ENCODE measurements around the gene KCNIP3.
A peak's percentile ranks its signal among the peaks of the same experiment; 100 is the strongest.

KCNIP3 gene

GRCh38 chr2:95272781-95273180 lies 24.4 kb upstream of the KCNIP3 start:
- Histone ChIP-seq H3K9me3 (replicated peaks in 1 of 2; ENCODE audit: control insufficient read depth in 2 of 2, insufficient read depth in 1 of 2, low read depth in 1 of 2, low read length in 2 of 2) (no peaks in the 10 kb centered on the region), H3K27ac (replicated peaks; ENCODE audit: low read length) (no peak overlapping the region), H3K4me2 (ENCODE audit: insufficient read depth, low read length, poor library complexity, severe bottlenecking) (no peak overlapping the region), H2BK5ac (ENCODE audit: low read length) (peak overlapping the region; percentile 29), H3K36me3 (replicated peaks in 1 of 2; ENCODE audit: control insufficient read depth in 2 of 2, insufficient read depth in 2 of 2, low read length in 2 of 2) (no peaks in the 10 kb centered on the region), H3K4me1 (ENCODE audit: control insufficient read depth in 2 of 2, insufficient read depth in 1 of 2, low read depth in 1 of 2, low read length in 2 of 2) (peaks cover 7 to 8% of the 10 kb centered on the region in 2 donors), H3K4ac (ENCODE audit: low read length) (no peak overlapping the region), H3K9ac (ENCODE audit: low read depth, low read length, poor library complexity) (no peak overlapping the region), H4K8ac (ENCODE audit: low read depth, low read length) (no peak overlapping the region), H3K27me3 (ENCODE audit: control insufficient read depth in 3 of 3, insufficient read depth in 3 of 3, low read depth in 1 of 3, low read length in 3 of 3) (no peaks in the 10 kb centered on the region), H3K4me3 (ENCODE audit: low read length in 2 of 2) (no peak overlapping the region), H2BK12ac (ENCODE audit: low read length) (no peak overlapping the region), H3K79me1 (ENCODE audit: low read depth, low read length) (no peaks in the 10 kb centered on the region), H4K91ac (ENCODE audit: low read depth, low read length, poor library complexity) (no peak overlapping the region), H2AFZ (ENCODE audit: low read length) (no peak overlapping the region), H2BK120ac (ENCODE audit: low read depth, low read length) (no peak overlapping the region), H3K14ac (ENCODE audit: low read length) (no peak overlapping the region), H2BK15ac (ENCODE audit: low read length) (no peak overlapping the region), H2AK5ac (ENCODE audit: low read depth, low read length) (no peak overlapping the region), H3K23ac (ENCODE audit: low read depth, low read length, poor library complexity) (no peak overlapping the region), H3K18ac (ENCODE audit: low read length) (no peak overlapping the region)
- DNase-seq (ENCODE audit: low spot score) = no peak
- WGBS, 2 donors (ENCODE audit: extremely low coverage in 2 of 2, insufficient read length in 2 of 2, insufficient replicate concordance in 1 of 2) = no CpG with 5 or more reads among the region's 1 CpG

DNA sequence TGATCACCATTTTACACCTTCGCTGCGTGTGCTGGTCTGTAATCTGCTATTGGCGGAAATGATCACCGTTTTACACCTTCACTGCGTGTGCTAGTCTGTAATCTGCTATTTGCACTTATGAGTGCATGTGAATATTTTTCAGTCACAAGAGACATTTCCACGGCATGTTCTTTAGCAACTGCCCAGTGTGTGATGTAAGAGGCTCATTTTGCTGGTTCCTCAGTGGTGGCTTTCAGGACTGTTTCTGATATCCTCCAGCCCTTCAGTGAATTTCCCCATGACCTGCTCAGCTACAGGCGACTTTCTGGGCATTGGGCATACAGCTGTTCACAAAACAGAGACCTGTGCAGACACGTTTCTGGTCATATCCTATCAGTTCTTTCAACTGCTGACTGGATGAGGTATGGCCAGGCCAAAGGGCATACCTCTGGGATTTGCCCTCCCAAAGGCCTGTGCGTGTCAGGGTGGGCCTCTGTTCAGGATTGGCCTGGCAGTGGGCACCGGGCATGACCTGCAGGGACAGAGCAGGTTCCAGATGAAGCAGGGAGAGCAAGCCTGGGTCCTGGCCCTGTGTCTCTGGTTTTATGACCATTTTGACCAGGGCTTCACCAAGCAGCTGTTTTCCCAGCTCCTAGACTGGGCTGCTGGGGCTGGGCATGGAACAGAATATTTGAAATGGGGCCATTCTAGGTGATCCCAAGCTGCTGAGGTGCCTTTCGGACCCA lies 23.4 kb upstream of the KCNIP3 start:
- no peak for DNase-seq (ENCODE audit: low spot score)
- Histone ChIP-seq H3K23ac (ENCODE audit: low read depth, low read length, poor library complexity) (peak overlapping the region; percentile 36), H3K79me1 (ENCODE audit: low read depth, low read length) (no peaks in the 10 kb centered on the region), H3K36me3 (replicated peaks in 1 of 2; ENCODE audit: control insufficient read depth in 2 of 2, insufficient read depth in 2 of 2, low read length in 2 of 2) (no peaks in the 10 kb centered on the region), H2BK12ac (ENCODE audit: low read length) (no peak overlapping the region), H4K91ac (ENCODE audit: low read depth, low read length, poor library complexity) (no peak overlapping the region), H3K9me3 (replicated peaks in 1 of 2; ENCODE audit: control insufficient read depth in 2 of 2, insufficient read depth in 1 of 2, low read depth in 1 of 2, low read length in 2 of 2) (no peaks in the 10 kb centered on the region), H2BK15ac (ENCODE audit: low read length) (peak overlapping the region; percentile 27), H4K8ac (ENCODE audit: low read depth, low read length) (no peak overlapping the region), H2BK120ac (ENCODE audit: low read depth, low read length) (no peak overlapping the region), H3K9ac (ENCODE audit: low read depth, low read length, poor library complexity) (peak overlapping the region; percentile 17), H3K4ac (ENCODE audit: low read length) (no peak overlapping the region), H3K4me1 (ENCODE audit: control insufficient read depth in 2 of 2, insufficient read depth in 1 of 2, low read depth in 1 of 2, low read length in 2 of 2) (peaks cover 0 to under 1% of the 10 kb centered on the region in 2 donors), H2AK5ac (ENCODE audit: low read depth, low read length) (peak overlapping the region; percentile 47), H3K27me3 (ENCODE audit: control insufficient read depth in 3 of 3, insufficient read depth in 3 of 3, low read depth in 1 of 3, low read length in 3 of 3) (no peaks in the 10 kb centered on the region), H3K4me3 (ENCODE audit: low read length in 2 of 2) (no peak overlapping the region), H3K14ac (ENCODE audit: low read length) (no peak overlapping the region), H3K18ac (ENCODE audit: low read length) (no peak overlapping the region), H3K4me2 (ENCODE audit: insufficient read depth, low read length, poor library complexity, severe bottlenecking) (no peak overlapping the region), H2AFZ (ENCODE audit: low read length) (no peak overlapping the region), H2BK5ac (ENCODE audit: low read length) (no peak overlapping the region), H3K27ac (replicated peaks; ENCODE audit: low read length) (no peak overlapping the region)
- WGBS, 2 donors (ENCODE audit: extremely low coverage in 2 of 2, insufficient read length in 2 of 2, insufficient replicate concordance in 1 of 2) = no CpG with 5 or more reads among the region's 11 CpGs

DNA sequence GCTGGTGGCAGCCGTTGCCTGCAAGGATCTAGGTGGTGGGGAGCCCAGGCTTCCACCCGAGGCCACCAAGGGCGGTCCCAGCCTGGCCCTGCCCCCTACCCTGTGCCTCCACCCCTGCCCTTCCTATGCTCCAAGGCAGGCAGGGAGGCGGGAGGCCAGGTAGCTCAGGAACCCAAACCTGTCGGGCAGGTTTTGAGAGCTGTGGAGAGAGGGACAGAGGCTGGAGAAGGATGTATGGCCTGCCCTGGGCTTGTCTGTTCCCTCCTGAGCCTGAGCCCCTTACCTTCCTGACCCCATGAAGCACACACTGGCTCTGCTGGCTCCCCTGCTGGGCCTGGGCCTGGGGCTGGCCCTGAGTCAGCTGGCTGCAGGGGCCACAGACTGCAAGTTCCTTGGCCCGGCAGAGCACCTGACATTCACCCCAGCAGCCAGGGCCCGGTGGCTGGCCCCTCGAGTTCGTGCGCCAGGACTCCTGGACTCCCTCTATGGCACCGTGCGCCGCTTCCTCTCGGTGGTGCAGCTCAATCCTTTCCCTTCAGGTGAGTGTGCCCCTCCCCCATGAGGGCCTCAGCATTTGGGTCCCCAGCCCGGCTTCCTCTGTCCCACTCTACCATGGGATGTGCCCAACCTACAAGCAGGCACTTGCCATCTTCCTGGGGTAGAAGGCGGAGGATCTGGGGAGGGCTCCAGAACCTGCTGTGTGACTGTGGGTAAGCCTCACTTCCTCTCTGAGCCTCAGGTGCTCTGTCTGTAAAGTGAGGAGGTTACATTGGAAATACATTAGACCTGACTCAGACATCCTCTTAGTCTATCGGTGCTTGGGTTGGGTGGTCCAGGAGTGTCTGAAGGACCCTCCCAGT lies 22.6 kb upstream of the KCNIP3 start, which contains the start of gene PROM2:
TSS of gene PROM2 (plus strand) at position 159 of the 860 bp plus-strand sequence. CDS start at position 296, 137 bp downstream.
- Histone ChIP-seq H2AK5ac (ENCODE audit: low read depth, low read length) (peak within 1 kb of the TSS; percentile 47), H3K4ac (ENCODE audit: low read length) (no peak within 1 kb of the TSS), H3K27ac (replicated peaks; ENCODE audit: low read length) (no peak within 1 kb of the TSS), H3K4me3 (ENCODE audit: low read length in 2 of 2) (no peak within 1 kb of the TSS), H2BK120ac (ENCODE audit: low read depth, low read length) (no peak within 1 kb of the TSS), H2BK15ac (ENCODE audit: low read length) (peak within 1 kb of the TSS; percentile 27), H3K9me3 (replicated peaks in 1 of 2; ENCODE audit: control insufficient read depth in 2 of 2, insufficient read depth in 1 of 2, low read depth in 1 of 2, low read length in 2 of 2) (no peaks in the 10 kb centered on the region), H3K79me1 (ENCODE audit: low read depth, low read length) (no peaks in the 10 kb centered on the region), H4K8ac (ENCODE audit: low read depth, low read length) (peak within 1 kb of the TSS; percentile 4), H3K4me2 (ENCODE audit: insufficient read depth, low read length, poor library complexity, severe bottlenecking) (no peak within 1 kb of the TSS), H2AFZ (ENCODE audit: low read length) (no peak within 1 kb of the TSS), H3K18ac (ENCODE audit: low read length) (peak within 1 kb of the TSS; percentile 72), H3K4me1 (ENCODE audit: control insufficient read depth in 2 of 2, insufficient read depth in 1 of 2, low read depth in 1 of 2, low read length in 2 of 2) (no peaks in the 10 kb centered on the region), H2BK12ac (ENCODE audit: low read length) (peak within 1 kb of the TSS; percentile 46), H4K91ac (ENCODE audit: low read depth, low read length, poor library complexity) (no peak within 1 kb of the TSS), H3K27me3 (ENCODE audit: control insufficient read depth in 3 of 3, insufficient read depth in 3 of 3, low read depth in 1 of 3, low read length in 3 of 3) (no peaks in the 10 kb centered on the region), H3K23ac (ENCODE audit: low read depth, low read length, poor library complexity) (peak within 1 kb of the TSS; percentile 36), H3K9ac (ENCODE audit: low read depth, low read length, poor library complexity) (peak within 1 kb of the TSS; percentile 17), H2BK5ac (ENCODE audit: low read length) (peak within 1 kb of the TSS; percentile 59), H3K14ac (ENCODE audit: low read length) (peak within 1 kb of the TSS; percentile 95), H3K36me3 (replicated peaks in 1 of 2; ENCODE audit: control insufficient read depth in 2 of 2, insufficient read depth in 2 of 2, low read length in 2 of 2) (no peaks in the 10 kb centered on the region)
- DNase-seq (ENCODE audit: low spot score) = no peak
- WGBS, 2 donors (ENCODE audit: extremely low coverage in 2 of 2, insufficient read length in 2 of 2, insufficient replicate concordance in 1 of 2) = no CpG with 5 or more reads among the region's 17 CpGs

GRCh38 chr2:95275151-95275515 lies 22.0 kb upstream of the KCNIP3 start:
- H4K8ac ChIP-seq (ENCODE audit: low read depth, low read length) = no peak overlapping the region
- no peak overlapping the region for H3K4ac ChIP-seq (ENCODE audit: low read length)
- H3K9ac ChIP-seq (ENCODE audit: low read depth, low read length, poor library complexity) = no peak overlapping the region
- no peak overlapping the region for H3K23ac ChIP-seq (ENCODE audit: low read depth, low read length, poor library complexity)
- WGBS, 2 donors (ENCODE audit: extremely low coverage in 2 of 2, insufficient read length in 2 of 2, insufficient replicate concordance in 1 of 2) = no CpG with 5 or more reads among the region's 4 CpGs
- no peak overlapping the region for H3K14ac ChIP-seq (ENCODE audit: low read length)
- no peaks in the 10 kb centered on the region for H3K79me1 ChIP-seq (ENCODE audit: low read depth, low read length)
- no peak overlapping the region for H3K4me3 ChIP-seq (ENCODE audit: low read length in 2 of 2)
- no peak overlapping the region for H2BK15ac ChIP-seq (ENCODE audit: low read length)
- H2BK12ac ChIP-seq (ENCODE audit: low read length) = no peak overlapping the region
- peak overlapping the region; percentile 59 for H2BK5ac ChIP-seq (ENCODE audit: low read length)
- H2BK120ac ChIP-seq (ENCODE audit: low read depth, low read length) = no peak overlapping the region
- H3K4me1 ChIP-seq (ENCODE audit: control insufficient read depth in 2 of 2, insufficient read depth in 1 of 2, low read depth in 1 of 2, low read length in 2 of 2) = no peaks in the 10 kb centered on the region
- H3K27ac ChIP-seq (replicated peaks; ENCODE audit: low read length) = no peak overlapping the region
- H4K91ac ChIP-seq (ENCODE audit: low read depth, low read length, poor library complexity) = no peak overlapping the region
- no peaks in the 10 kb centered on the region for H3K27me3 ChIP-seq (ENCODE audit: control insufficient read depth in 3 of 3, insufficient read depth in 3 of 3, low read depth in 1 of 3, low read length in 3 of 3)
- no peak overlapping the region for H3K4me2 ChIP-seq (ENCODE audit: insufficient read depth, low read length, poor library complexity, severe bottlenecking)
- peak overlapping the region; percentile 3 for H2AK5ac ChIP-seq (ENCODE audit: low read depth, low read length)
- H3K18ac ChIP-seq (ENCODE audit: low read length) = no peak overlapping the region
- H3K36me3 ChIP-seq (replicated peaks in 1 of 2; ENCODE audit: control insufficient read depth in 2 of 2, insufficient read depth in 2 of 2, low read length in 2 of 2) = no peaks in the 10 kb centered on the region
- H2AFZ ChIP-seq (ENCODE audit: low read length) = no peak overlapping the region
- H3K9me3 ChIP-seq (replicated peaks in 1 of 2; ENCODE audit: control insufficient read depth in 2 of 2, insufficient read depth in 1 of 2, low read depth in 1 of 2, low read length in 2 of 2) = no peaks in the 10 kb centered on the region
- DNase-seq (ENCODE audit: low spot score) = no peak

Data from neuronal stem cell (in vitro differentiated cells).